Natural killer cell treated with Interleukin-12 subunit alpha and Interleukin-12 subunit beta and Interleukin-15 and Interleukin-18, amount 100 ng/mL, for 72 hours (primary cell): ENCODE measurements around the gene SEMA3B. TPM values are rescaled to one million over a fixed set of nuclear protein-coding genes. Genes with fewer than 3 reads are reported as not detected.
"Not testable (repeated sequence)": the region's sequence is repeated elsewhere in the genome, so short reads cannot be mapped to it uniquely, and the experiment has no call there.

ENCODE experiments used
- ATAC-seq, 2 donors: fragments of 150-1000 bp; cut with Tn5 transposase in 1 of 2; sonication (Bioruptor Pico), chemical (Tn5 transposase) in 1 of 2; 2 replicates each; pipeline ENCODE4 v1.10.0; 2021
- DNase-seq: peaks from one replicate; pipeline ENCODE4 v3.0.0; 2022; ENCODE audit warnings: low spot score
- H3K27ac Mint-ChIP-seq, 2 donors: 1 replicate in 1 of 2; 2 replicates in 1 of 2; pipeline ENCODE4 v1.8.0; 2022; ENCODE audit warnings: mixed read lengths in 2 of 2, mild to moderate bottlenecking in 1 of 2, moderate library complexity in 1 of 2
- H3K27me3 Mint-ChIP-seq, 2 donors: 1 replicate in 1 of 2; 2 replicates in 1 of 2; pipeline ENCODE4 v1.8.0; 2022; ENCODE audit warnings: mixed read lengths in 2 of 2
- H3K36me3 Mint-ChIP-seq: one replicate; pipeline ENCODE4 v1.8.0; 2022; ENCODE audit warnings: mixed read lengths
- H3K4me1 Mint-ChIP-seq, 2 donors: 1 replicate in 1 of 2; 2 replicates in 1 of 2; pipeline ENCODE4 v1.8.0; 2022; ENCODE audit warnings: low read depth in 2 of 2, mixed read lengths in 2 of 2, mild to moderate bottlenecking in 1 of 2
- H3K4me3 Mint-ChIP-seq: one replicate; pipeline ENCODE4 v1.8.0; 2022; ENCODE audit warnings: mixed read lengths
- H3K9me3 Mint-ChIP-seq: 2 replicates; pipeline ENCODE4 v1.8.0; 2022; ENCODE audit warnings: mixed read lengths
- total RNA-seq, 2 donors: library from RNA; stranded (reverse); gene quantifications; one replicate each; pipeline ENCODE4 v1.2.3, GENCODE V29; 2022

SEMA3B gene
- total RNA-seq, 2 donors from 2014 or later = 0.89 to 1.2 TPM

GRCh38 chr3:50299929-50300680 is 31.2 kb downstream of the SEMA3B start:
- Mint-ChIP-seq H3K4me1 (peaks cover 19 to 21% of the 10 kb centered on the region in 2 donors), H3K4me3 (peak overlapping the region; percentile 95), H3K36me3 (no peaks in the 10 kb centered on the region), H3K9me3 (no peaks in the 10 kb centered on the region), H3K27ac (peak overlapping the region; percentile 92 to 93), H3K27me3 (no peaks in the 10 kb centered on the region)
- ATAC-seq = no peak
- DNase-seq = no peak

- Mint-ChIP-seq H3K27ac (peak overlapping the region; percentile 92 to 93), H3K4me3 (peak overlapping the region; percentile 95), H3K9me3 (no peaks in the 10 kb centered on the region), H3K4me1 (peaks cover 19 to 21% of the 10 kb centered on the region in 2 donors), H3K36me3 (no peaks in the 10 kb centered on the region), H3K27me3 (no peaks in the 10 kb centered on the region)
- no peak for DNase-seq
- ATAC-seq = no peak
Observed at GRCh38 chr3:50300681-50301254, 31.8 kb downstream of the SEMA3B start.

- no peak overlapping the region for H3K27ac Mint-ChIP-seq
- H3K36me3 Mint-ChIP-seq = no peaks in the 10 kb centered on the region
- ATAC-seq (no peak), DNase-seq (no peak)
- no peaks in the 10 kb centered on the region for H3K9me3 Mint-ChIP-seq
- H3K4me1 Mint-ChIP-seq = peaks cover 19 to 21% of the 10 kb centered on the region in 2 donors
- H3K27me3 Mint-ChIP-seq = no peaks in the 10 kb centered on the region
- no peak overlapping the region for H3K4me3 Mint-ChIP-seq
Observed at GRCh38 chr3:50302095-50303012, 33.4 kb downstream of the SEMA3B start.

- Mint-ChIP-seq H3K27ac (no peak within 1 kb of the TSS), H3K27me3 (no peaks in the 10 kb centered on the region), H3K36me3 (no peaks in the 10 kb centered on the region), H3K4me1 (peaks cover 16 to 17% of the 10 kb centered on the region in 2 donors), H3K4me3 (no peak within 1 kb of the TSS), H3K9me3 (no peaks in the 10 kb centered on the region)
- ATAC-seq = no peak
- no peak for DNase-seq
Observed at GRCh38 chr3:50303013-50303815, 34.3 kb downstream of the SEMA3B start, which contains the start of gene HYAL1. Gene HYAL1 (minus strand): TSS chr3:50303574. CDS start chr3:50302956, 618 bp downstream.

GRCh38 chr3:50304601-50305000 is 35.7 kb downstream of the SEMA3B start:
- no peak for DNase-seq
- ATAC-seq = no peak
- Mint-ChIP-seq H3K27me3 (no peaks in the 10 kb centered on the region), H3K36me3 (no peaks in the 10 kb centered on the region), H3K4me3 (no peak overlapping the region), H3K4me1 (peaks cover 10% of the 10 kb centered on the region in 2 donors), H3K9me3 (no peaks in the 10 kb centered on the region), H3K27ac (no peak overlapping the region)

GRCh38 chr3:50312041-50312440 is 43.1 kb downstream of the SEMA3B start:
- H3K4me1 Mint-ChIP-seq = peaks cover 8 to 12% of the 10 kb centered on the region in 2 donors
- H3K36me3 Mint-ChIP-seq, H3K27ac Mint-ChIP-seq, H3K9me3 Mint-ChIP-seq, ATAC-seq, DNase-seq, H3K4me3 Mint-ChIP-seq, H3K27me3 Mint-ChIP-seq: not testable (repeated sequence)

- no peaks in the 10 kb centered on the region for H3K27me3 Mint-ChIP-seq
- ATAC-seq (no peak), DNase-seq (peak; percentile 37)
- no peak overlapping the region for H3K4me3 Mint-ChIP-seq
- peaks cover 11 to 20% of the 10 kb centered on the region in 2 donors for H3K4me1 Mint-ChIP-seq
- no peaks in the 10 kb centered on the region for H3K9me3 Mint-ChIP-seq
- H3K27ac Mint-ChIP-seq = peak overlapping the region in 1 of 2 donors; percentile 10
- no peaks in the 10 kb centered on the region for H3K36me3 Mint-ChIP-seq
Observed at GRCh38 chr3:50314342-50314741, 45.4 kb downstream of the SEMA3B start.

GRCh38 chr3:50314816-50315215 is 45.9 kb downstream of the SEMA3B start:
- Mint-ChIP-seq H3K4me1 (peaks cover 14 to 22% of the 10 kb centered on the region in 2 donors), H3K27ac (peak overlapping the region in 1 of 2 donors; percentile 45), H3K9me3 (no peaks in the 10 kb centered on the region), H3K27me3 (no peaks in the 10 kb centered on the region), H3K36me3 (no peaks in the 10 kb centered on the region), H3K4me3 (no peak overlapping the region)
- DNase-seq (no peak), ATAC-seq (no peak)

GRCh38 chr3:50316657-50317242 is 47.8 kb downstream of the SEMA3B start:
- Mint-ChIP-seq H3K27ac (peak overlapping the region in 1 of 2 donors; percentile 53), H3K27me3 (no peaks in the 10 kb centered on the region), H3K36me3 (no peaks in the 10 kb centered on the region), H3K4me3 (peak overlapping the region; percentile 1), H3K4me1 (peaks cover 22 to 32% of the 10 kb centered on the region in 2 donors), H3K9me3 (no peaks in the 10 kb centered on the region)
- ATAC-seq (no peak), DNase-seq (peak; percentile 49)

- ATAC-seq (no peak), DNase-seq (no peak)
- no peaks in the 10 kb centered on the region for H3K27me3 Mint-ChIP-seq
- H3K4me3 Mint-ChIP-seq = no peak overlapping the region
- H3K9me3 Mint-ChIP-seq = no peaks in the 10 kb centered on the region
- H3K27ac Mint-ChIP-seq = no peak overlapping the region
- H3K36me3 Mint-ChIP-seq = no peaks in the 10 kb centered on the region
- peaks cover 22 to 32% of the 10 kb centered on the region in 2 donors for H3K4me1 Mint-ChIP-seq
Observed at GRCh38 chr3:50317300-50317699, 48.4 kb downstream of the SEMA3B start.

- no peak for ATAC-seq
- no peaks in the 10 kb centered on the region for H3K27me3 Mint-ChIP-seq
- no peak overlapping the region for H3K4me3 Mint-ChIP-seq
- DNase-seq = peak; percentile 60
- no peaks in the 10 kb centered on the region for H3K9me3 Mint-ChIP-seq
- H3K4me1 Mint-ChIP-seq = peaks cover 22 to 33% of the 10 kb centered on the region in 2 donors
- peak overlapping the region in 1 of 2 donors; percentile 33 for H3K27ac Mint-ChIP-seq
- H3K36me3 Mint-ChIP-seq = no peaks in the 10 kb centered on the region
Observed at GRCh38 chr3:50318163-50318562, 49.2 kb downstream of the SEMA3B start.

- Mint-ChIP-seq H3K36me3 (no peaks in the 10 kb centered on the region), H3K4me3 (peak overlapping the region; percentile 17), H3K27me3 (no peaks in the 10 kb centered on the region), H3K9me3 (no peaks in the 10 kb centered on the region), H3K27ac (peak overlapping the region in 1 of 2 donors; percentile 33), H3K4me1 (peaks cover 22 to 34% of the 10 kb centered on the region in 2 donors)
- ATAC-seq (no peak), DNase-seq (peak; percentile 42)
Observed at GRCh38 chr3:50318615-50319014, 49.7 kb downstream of the SEMA3B start.
